Neutrophil (primary cell): ENCODE measurements around the gene CBARP.

Experiments
- H3K27ac ChIP-seq: fragments of 200-600 bp; sonication (generic); 2 replicates; pipeline ENCODE4 v1.5.1; 2016; ENCODE audit warnings: mild to moderate bottlenecking, moderate library complexity
- H3K27me3 ChIP-seq: fragments of 200-600 bp; sonication (generic); 2 replicates; pipeline ENCODE4 v1.6.0; 2016; ENCODE audit warnings: mild to moderate bottlenecking
- H3K36me3 ChIP-seq: fragments of 200-600 bp; sonication (generic); 2 replicates; pipeline ENCODE4 v1.5.1; 2017
- H3K4me1 ChIP-seq, 2 experiments: fragments of 200-600 bp in 1 of 2; sonication (generic) in 1 of 2; 1 replicate in 1 of 2; 2 replicates in 1 of 2; pipeline versions ENCODE4 v1.5.1 to v1.6.1; 2013 to 2016; ENCODE audit warnings: low read depth in 1 of 2, low read length in 1 of 2, mild to moderate bottlenecking in 1 of 2, moderate library complexity in 1 of 2; ENCODE audit not compliant: control insufficient read depth in 1 of 2, insufficient read depth in 1 of 2
- H3K4me3 ChIP-seq, 2 experiments: fragments of 200-600 bp in 1 of 2; sonication (generic) in 1 of 2; 1 replicate in 1 of 2; 2 replicates in 1 of 2; pipeline ENCODE4 v1.5.1; 2013 to 2016; ENCODE audit warnings: low read depth in 1 of 2, low read length in 1 of 2, mild to moderate bottlenecking in 1 of 2, moderate library complexity in 1 of 2
- H3K9me3 ChIP-seq: fragments of 200-600 bp; sonication (generic); 2 replicates; pipeline ENCODE4 v1.5.1; 2016
- CTCF ChIP-seq: fragments of 200-600 bp; sonication (generic); IDR thresholded peaks from 2 replicates; pipeline ENCODE4 v1.5.1; 2016; ENCODE audit warnings: antibody characterized with exemption

CBARP gene

GRCh38 chr19:1259876-1260748, 22.3 kb upstream of the CBARP start:
- Histone ChIP-seq H3K4me3 (peak overlapping the region; percentile 71 to 72), H3K9me3 (peaks cover 3% of the 10 kb centered on the region), H3K4me1 (peaks cover 82 to 86% of the 10 kb centered on the region in 2 experiments), H3K27ac (peak overlapping the region; percentile 100), H3K36me3 (peaks cover 49% of the 10 kb centered on the region), H3K27me3 (no peaks in the 10 kb centered on the region)
- no peak for TF ChIP-seq CTCF

DNA sequence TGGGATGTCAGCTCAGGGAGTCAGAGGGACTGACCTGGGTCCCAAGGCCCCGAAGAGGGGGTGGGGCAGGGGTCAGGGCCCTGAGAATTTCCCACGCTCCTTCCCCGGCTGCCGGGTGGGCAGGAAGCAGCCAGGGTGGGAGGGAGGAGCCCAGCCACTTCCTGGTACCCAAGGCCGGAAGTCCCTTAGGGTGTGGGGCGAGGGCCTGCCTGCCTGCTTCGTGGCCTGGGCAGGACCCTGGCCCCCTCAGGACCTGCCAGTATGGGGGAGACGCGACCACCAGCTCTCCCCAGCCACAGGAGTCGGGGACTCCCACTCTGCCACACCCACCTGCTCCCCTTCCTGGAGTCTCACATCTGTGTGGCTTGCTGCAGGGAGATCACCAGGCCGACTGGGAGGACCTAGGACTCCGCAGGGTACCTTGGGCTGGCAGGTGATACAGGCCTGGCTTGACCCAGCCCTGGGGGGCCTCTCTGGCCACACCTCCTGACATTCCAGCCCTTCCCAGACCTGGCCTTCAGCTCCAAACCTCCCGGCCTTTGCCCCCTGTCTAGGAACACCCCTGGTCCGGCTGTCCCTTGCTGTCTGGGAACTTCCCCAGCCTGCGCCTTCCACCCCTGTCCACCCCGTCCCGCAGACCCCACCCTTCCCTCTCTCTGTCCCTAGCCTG, 21.5 kb upstream of the CBARP start:
- Histone ChIP-seq H3K27ac (peak overlapping the region; percentile 100), H3K27me3 (no peaks in the 10 kb centered on the region), H3K4me1 (peaks cover 82 to 91% of the 10 kb centered on the region in 2 experiments), H3K36me3 (peaks cover 54% of the 10 kb centered on the region), H3K4me3 (peak overlapping the region; percentile 71 to 72), H3K9me3 (peaks cover 10% of the 10 kb centered on the region)
- TF ChIP-seq CTCF: no peak

- Histone ChIP-seq H3K27ac (peak overlapping the region; percentile 100), H3K4me1 (peaks cover 86 to 93% of the 10 kb centered on the region in 2 experiments), H3K27me3 (no peaks in the 10 kb centered on the region), H3K36me3 (peaks cover 60% of the 10 kb centered on the region), H3K9me3 (peaks cover 14% of the 10 kb centered on the region), H3K4me3 (peak overlapping the region; percentile 71 to 72)
- TF ChIP-seq CTCF: no peak
Measured at GRCh38 chr19:1258707-1259205, 21.0 kb upstream of the CBARP start.

DNA sequence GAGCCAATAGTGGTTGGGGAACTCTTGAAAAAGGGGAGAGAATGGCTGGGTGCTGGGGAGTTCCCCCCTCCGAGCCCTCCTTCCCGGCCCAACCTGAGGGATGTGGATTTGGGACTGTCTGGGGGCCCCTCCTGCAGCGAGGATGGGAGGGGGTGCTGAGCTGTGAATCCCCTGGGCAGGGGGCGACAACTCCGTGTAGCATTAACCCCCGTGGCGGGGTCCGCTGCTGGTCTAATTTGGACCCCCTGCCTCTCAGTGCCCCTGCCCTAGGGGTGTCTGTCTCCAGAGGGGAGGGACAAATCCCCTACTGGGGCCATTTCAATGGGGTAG, 20.3 kb upstream of the CBARP start:
- peaks cover 89 to 92% of the 10 kb centered on the region in 2 experiments for H3K4me1 ChIP-seq
- TF ChIP-seq CTCF: no peak
- H3K27ac ChIP-seq: peak overlapping the region; percentile 100
- peak overlapping the region; percentile 71 to 72 for H3K4me3 ChIP-seq
- H3K9me3 ChIP-seq: peaks cover 14% of the 10 kb centered on the region
- H3K36me3 ChIP-seq: peaks cover 66% of the 10 kb centered on the region
- H3K27me3 ChIP-seq: no peaks in the 10 kb centered on the region

DNA sequence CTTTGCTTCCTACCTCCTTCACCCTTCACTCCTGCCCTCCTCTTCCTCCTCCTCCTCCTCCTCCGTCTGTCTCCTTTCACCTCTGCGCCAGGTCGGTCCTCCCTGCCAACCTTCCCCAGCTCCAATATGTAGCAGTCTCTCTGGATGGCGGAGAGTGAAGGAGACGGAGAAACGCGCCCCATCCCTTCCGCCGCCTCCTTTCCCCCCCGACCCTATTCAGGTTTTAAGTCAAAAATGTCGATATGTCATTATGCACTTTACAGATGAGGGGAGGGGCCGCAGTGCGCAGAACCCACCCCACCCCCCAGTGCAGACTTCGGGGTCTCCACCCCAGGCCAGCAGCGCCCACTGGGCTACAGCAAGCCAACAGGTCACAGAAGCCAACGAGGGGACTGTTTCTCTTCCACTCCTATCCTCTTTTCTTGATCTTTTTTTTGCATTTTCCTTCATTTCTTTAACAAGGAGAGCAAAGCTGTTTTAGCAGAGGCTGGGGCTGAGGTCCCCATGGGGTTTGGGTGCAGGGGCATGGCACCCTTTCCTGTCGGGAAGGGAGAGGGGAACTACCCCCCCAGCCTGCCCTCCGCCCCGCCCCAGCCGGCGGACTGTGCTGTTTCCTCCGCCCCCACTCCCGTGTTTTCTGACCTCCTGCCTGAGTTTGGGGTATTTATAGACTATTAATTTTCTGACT, 19.8 kb upstream of the CBARP start:
- Histone ChIP-seq H3K27me3 (no peaks in the 10 kb centered on the region), H3K36me3 (peaks cover 71% of the 10 kb centered on the region), H3K27ac (peak overlapping the region; percentile 100), H3K4me3 (peak overlapping the region; percentile 71 to 72), H3K9me3 (peaks cover 14% of the 10 kb centered on the region), H3K4me1 (peaks cover 87% of the 10 kb centered on the region in 2 experiments)
- no peak for TF ChIP-seq CTCF
